Aorta (tissue), 5 donors: ENCODE results near the gene NAPG. TPM values are rescaled to one million over a fixed set of nuclear protein-coding genes. Genes with fewer than 3 reads are reported as not detected.
"Not testable (repeated sequence)": the region's sequence is repeated elsewhere in the genome, so short reads cannot be mapped to it uniquely, and the experiment has no call there.

Source experiments
- ATAC-seq: fragments of 200-7000 bp; cut with Tn5 transposase; one replicate; pipeline ENCODE4 v1.9.1; 2022; ENCODE audit warnings: moderate library complexity; ENCODE audit not compliant: low FRiP score
- DNase-seq, 2 donors: peaks; one replicate each; pipeline ENCODE4 v3.0.0-alpha.2; 2020
- H3K27ac ChIP-seq, 2 donors: one replicate each; pipeline ENCODE4 v1.5.1; 2013; ENCODE audit warnings: low read length in 2 of 2, mild to moderate bottlenecking in 2 of 2, moderate library complexity in 2 of 2, control low read depth in 1 of 2, inconsistent platforms in 1 of 2, low read depth in 1 of 2
- H3K27me3 ChIP-seq, 2 donors: one replicate each; pipeline ENCODE4 v1.6.1; 2013; ENCODE audit warnings: control low read depth in 1 of 2, low read length in 1 of 2, mild to moderate bottlenecking in 1 of 2, moderate library complexity in 1 of 2; ENCODE audit not compliant: insufficient read depth in 2 of 2, control insufficient read depth in 1 of 2
- H3K36me3 ChIP-seq, 2 donors: one replicate each; pipeline ENCODE4 v1.6.1; 2013; ENCODE audit warnings: control low read depth in 1 of 2, low read length in 1 of 2, mild to moderate bottlenecking in 1 of 2; ENCODE audit not compliant: insufficient read depth in 2 of 2, control insufficient read depth in 1 of 2
- H3K4me1 ChIP-seq, 2 donors: one replicate each; pipeline ENCODE4 v1.6.1; 2013; ENCODE audit warnings: low read length in 2 of 2, control low read depth in 1 of 2, mild to moderate bottlenecking in 1 of 2, moderate library complexity in 1 of 2; ENCODE audit not compliant: insufficient read depth in 2 of 2, control insufficient read depth in 1 of 2
- H3K4me3 ChIP-seq, 2 donors: one replicate each; pipeline ENCODE4 v1.5.1; 2013; ENCODE audit warnings: low read length in 2 of 2, control low read depth in 1 of 2, mild to moderate bottlenecking in 1 of 2
- H3K9me3 ChIP-seq: one replicate; pipeline ENCODE4 v1.6.1; 2013; ENCODE audit warnings: mild to moderate bottlenecking, low read length; ENCODE audit not compliant: control insufficient read depth
- whole genome bisulfite sequencing, 2 donors: extraction: QIAGEN DNeasy Blood & Tissue Kit; methylation state at CpG; one replicate each; pipeline ENCODE4 v1.1.7; 2013; 5-methylcytosine and 5-hydroxymethylcytosine counted together
- intact Hi-C, 2 donors: fragments of 100-400 bp; cut with DNase I; formaldehyde crosslinking; loops; one replicate each; pipeline versions ENCODE4 v1.14.2 to v1.15.0; 2022
- polyA plus RNA-seq, 2 donors: library from polyadenylated mRNA; stranded (reverse); fragments of 200-250 nt; gene quantifications; one replicate each; pipeline ENCODE4 v1.2.3, GENCODE V29; 2013
- total RNA-seq, 2 donors: library from RNA; stranded (reverse); fragmentation: NEBNext Ultra II Directional; extraction: Animal tissue kit (Norgen Biotek cat#: 25700); gene quantifications; one replicate each; pipeline ENCODE4 v1.2.1, GENCODE V29; 2021
- donor health status: healthy with polysubstance abuse.
- donor health status: Bipolar disorder and iron deficiency.
- donor health status: DM: no; HTN: no; CAD: no.
- donor health status: DM: no; HTN: no; CAD: no.
- donor health status: DM: yes; HTN: yes; CAD: no.

Gene NAPG
- total and polyA plus RNA-seq, 4 donors, result 16.6 to 49.7 (median 27.2) TPM

- Histone ChIP-seq H3K4me1 (no peaks in the 10 kb centered on the region), H3K9me3 (peaks cover 3% of the 10 kb centered on the region), H3K27ac (no peak overlapping the region), H3K36me3 (no peaks in the 10 kb centered on the region), H3K4me3 (no peak overlapping the region), H3K27me3 (no peaks in the 10 kb centered on the region)
- 83 to 86% methylated on average over 1 of the region's 1 CpG for WGBS, 2 donors
- ATAC-seq, result no peak
- intact Hi-C loops, result no loop called here
- no peak for DNase-seq
Measured at GRCh38 chr18:10504723-10505122, 21.1 kb upstream of the NAPG start.

- 88 to 94% methylated on average over 19 of the region's 19 CpGs for WGBS, 2 donors
- H3K4me1 ChIP-seq, intact Hi-C loops, H3K27me3 ChIP-seq, H3K36me3 ChIP-seq, H3K9me3 ChIP-seq, H3K4me3 ChIP-seq, ATAC-seq, H3K27ac ChIP-seq, DNase-seq: not testable (repeated sequence)
Measured at GRCh38 chr18:10505892-10506291, 19.9 kb upstream of the NAPG start.

GRCh38 chr18:10508591-10508990 lies 17.2 kb upstream of the NAPG start:
- no peak for DNase-seq
- Histone ChIP-seq H3K9me3 (peaks cover 3% of the 10 kb centered on the region), H3K4me1 (no peaks in the 10 kb centered on the region), H3K4me3 (no peak overlapping the region), H3K36me3 (no peaks in the 10 kb centered on the region), H3K27me3 (no peaks in the 10 kb centered on the region), H3K27ac (no peak overlapping the region)
- intact Hi-C loops, result no loop called here
- no peak for ATAC-seq

- no peak for ATAC-seq
- Histone ChIP-seq H3K27me3 (no peaks in the 10 kb centered on the region), H3K9me3 (peaks cover 3% of the 10 kb centered on the region), H3K4me3 (no peak overlapping the region), H3K36me3 (no peaks in the 10 kb centered on the region), H3K4me1 (peaks cover 0 to 4% of the 10 kb centered on the region in 2 donors), H3K27ac (no peak overlapping the region)
- intact Hi-C loops, result loop anchor here in 1 of 2 donors (10.0 kb wide), 2 partner anchors 406 to 506 kb away; no protein-coding TSS in a partner anchor
- DNase-seq, result no peak
- WGBS, 2 donors, result 89 to 91% methylated on average over 2 of the region's 2 CpGs
Measured at GRCh38 chr18:10511236-10511635, 14.6 kb upstream of the NAPG start.

GRCh38 chr18:10514082-10514481 lies 11.7 kb upstream of the NAPG start:
- DNase-seq, result no peak
- no peaks in the 10 kb centered on the region for H3K9me3 ChIP-seq
- peak; percentile 62 for ATAC-seq
- no peak overlapping the region for H3K27ac ChIP-seq
- H3K36me3 ChIP-seq, result no peaks in the 10 kb centered on the region
- no peak overlapping the region for H3K4me3 ChIP-seq
- H3K4me1 ChIP-seq, result peaks cover 0 to 4% of the 10 kb centered on the region in 2 donors
- no peaks in the 10 kb centered on the region for H3K27me3 ChIP-seq
- 10 to 18% methylated on average over 3 of the region's 3 CpGs for WGBS, 2 donors
- intact Hi-C loops, result loop anchor here in 1 of 2 donors (10.0 kb wide), 2 partner anchors 409 to 509 kb away; no protein-coding TSS in a partner anchor

- no peak for DNase-seq
- H3K27me3 ChIP-seq, result no peaks in the 10 kb centered on the region
- no peaks in the 10 kb centered on the region for H3K36me3 ChIP-seq
- H3K9me3 ChIP-seq, result no peaks in the 10 kb centered on the region
- H3K4me3 ChIP-seq, result no peak overlapping the region
- no peak overlapping the region for H3K27ac ChIP-seq
- intact Hi-C loops, result loop anchor here in 1 of 2 donors (10.0 kb wide), 2 partner anchors 410 to 510 kb away; no protein-coding TSS in a partner anchor
- peaks cover 0 to 4% of the 10 kb centered on the region in 2 donors for H3K4me1 ChIP-seq
- no peak for ATAC-seq
Measured at GRCh38 chr18:10514601-10515000, 11.2 kb upstream of the NAPG start.

GRCh38 chr18:10515456-10515855 lies 10.4 kb upstream of the NAPG start:
- H3K27me3 ChIP-seq, result no peaks in the 10 kb centered on the region
- H3K36me3 ChIP-seq, result no peaks in the 10 kb centered on the region
- H3K4me1 ChIP-seq, result peaks cover 0 to 4% of the 10 kb centered on the region in 2 donors
- peak overlapping the region in 1 of 2 donors; percentile 64 for H3K27ac ChIP-seq
- ATAC-seq (no peak), DNase-seq (no peak)
- H3K9me3 ChIP-seq, result no peaks in the 10 kb centered on the region
- WGBS, 2 donors, result 16 to 18% methylated on average over 4 of the region's 4 CpGs
- H3K4me3 ChIP-seq, result no peak overlapping the region
- intact Hi-C loops, result loop anchor here (5.0 to 10.0 kb wide), 4 partner anchors 58 to 511 kb away; partner anchors contain the start of gene APCDD1 (in 1 of the 2)

GRCh38 chr18:10516078-10516477 lies 9.7 kb upstream of the NAPG start:
- intact Hi-C loops, result loop anchor here (5.0 to 10.0 kb wide), 4 partner anchors 59 to 511 kb away; partner anchors contain the start of gene APCDD1 (in 1 of the 2)
- Histone ChIP-seq H3K27me3 (no peaks in the 10 kb centered on the region), H3K36me3 (no peaks in the 10 kb centered on the region), H3K9me3 (no peaks in the 10 kb centered on the region), H3K4me3 (no peak overlapping the region), H3K4me1 (peaks cover 0 to 4% of the 10 kb centered on the region in 2 donors), H3K27ac (no peak overlapping the region)
- DNase-seq (no peak), ATAC-seq (no peak)
- WGBS, 2 donors, result 25 to 35% methylated on average over 2 of the region's 2 CpGs

GRCh38 chr18:10518595-10519255 lies 7.1 kb upstream of the NAPG start:
- no peaks in the 10 kb centered on the region for H3K36me3 ChIP-seq
- H3K27ac ChIP-seq, result peak overlapping the region in 1 of 2 donors; percentile 32
- no peaks in the 10 kb centered on the region for H3K9me3 ChIP-seq
- peak; percentile 66 for ATAC-seq
- H3K4me1 ChIP-seq, result peaks cover 0 to 4% of the 10 kb centered on the region in 2 donors
- peak in 1 of 2 donors; percentile 66 for DNase-seq
- no peak overlapping the region for H3K4me3 ChIP-seq
- no peaks in the 10 kb centered on the region for H3K27me3 ChIP-seq
- 26 to 27% methylated on average over 12 of the region's 12 CpGs for whole genome bisulfite sequencing, 2 donors
- intact Hi-C loops, result loop anchor here (1.0 to 10.0 kb wide), 5 partner anchors 61 to 514 kb away; partner anchors contain the start of gene APCDD1 (in 1 of the 2)
